HG02970 (cell line): ENCODE measurements around the gene LHFPL5.

Experiments
- ATAC-seq: cut with Tn5 transposase; IDR thresholded peaks from one replicate; pipeline ENCODE4 v1.9.1; 2021; ENCODE audit warnings: mild to moderate bottlenecking, moderate library complexity, moderate number of reproducible peaks; ENCODE audit not compliant: unreplicated experiment, low FRiP score

Gene LHFPL5

GRCh38 chr6:35844290-35844689 is 39.1 kb downstream of the LHFPL5 start:
- no peak for ATAC-seq

DNA sequence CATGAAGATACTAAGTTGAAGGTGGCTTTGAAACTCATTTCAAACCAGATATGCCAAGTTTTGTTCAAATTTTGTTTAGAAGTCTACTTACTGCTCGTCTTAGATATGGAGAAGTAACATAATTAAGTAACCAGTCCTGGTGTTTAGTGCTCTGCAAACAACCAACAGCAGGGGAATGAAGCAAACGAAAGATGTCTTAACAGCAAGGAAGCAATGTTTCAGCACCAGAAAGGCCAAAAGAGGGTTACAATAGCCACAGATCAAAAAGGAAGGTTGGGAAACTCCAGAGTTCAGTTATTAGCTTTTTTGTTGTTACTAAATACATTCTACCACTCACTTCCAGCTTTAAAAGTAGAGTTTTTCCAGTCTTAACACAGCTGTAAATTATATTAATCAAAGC is 45.1 kb downstream of the LHFPL5 start:
- ATAC-seq = no peak

DNA sequence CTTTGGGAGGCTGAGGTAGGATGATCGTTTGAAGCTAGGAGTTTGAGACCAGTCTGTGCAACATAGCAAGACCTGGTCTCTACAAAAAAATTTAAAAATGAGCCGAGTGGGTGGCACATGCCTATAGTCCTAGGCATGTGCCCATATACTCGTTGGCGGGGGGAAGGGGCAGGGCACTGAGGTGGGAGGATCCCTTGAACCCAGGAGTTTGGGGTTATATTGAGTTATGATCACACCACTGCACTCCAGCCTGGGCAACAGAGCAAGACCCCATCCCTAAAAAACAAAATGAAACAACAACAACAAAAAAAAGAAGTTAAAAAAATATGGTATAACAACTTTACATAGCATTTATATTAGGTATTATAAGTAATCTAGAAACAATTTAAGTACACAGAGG is 47.8 kb downstream of the LHFPL5 start:
- ATAC-seq = no peak

GRCh38 chr6:35856250-35856649 is 51.1 kb downstream of the LHFPL5 start:
- no peak for ATAC-seq

- ATAC-seq = no peak
Measured at GRCh38 chr6:35857853-35858252, 52.7 kb downstream of the LHFPL5 start.

DNA sequence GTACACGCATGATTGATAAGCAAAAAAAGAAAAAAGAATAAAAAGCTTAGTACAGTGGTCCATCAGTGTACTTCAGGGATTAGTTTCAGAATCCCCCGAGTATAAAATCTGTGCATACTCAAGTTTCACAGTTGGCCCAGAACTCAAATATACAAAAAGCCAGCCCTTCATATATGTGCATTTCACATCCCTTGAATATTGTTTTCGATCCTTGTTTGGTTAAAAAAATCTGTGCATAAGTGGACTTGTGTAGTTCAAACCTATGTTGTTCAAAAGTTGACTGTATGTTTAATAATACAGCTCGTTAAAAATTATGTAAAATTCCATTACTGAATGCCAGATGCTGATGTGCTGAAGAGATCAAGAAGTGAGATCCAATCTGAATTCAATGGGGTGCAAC is 54.2 kb downstream of the LHFPL5 start:
- ATAC-seq = no peak
